ENCODE measurements around the gene INPPL1. TPM values are rescaled to one million over a fixed set of nuclear protein-coding genes. Genes with fewer than 3 reads are reported as not detected.
"Not testable (repeated sequence)": the region's sequence is repeated elsewhere in the genome, so short reads cannot be mapped to it uniquely, and the experiment has no call there.

INPPL1 gene
- 105 and 121 TPM in 2 replicates for total RNA-seq (2014; rRNA removed; shearing (Covaris generic))
- polyA plus RNA-seq (2015; cell fraction: cytosol; rRNA removed): 213 and 240 TPM in 2 replicates
- polyA plus RNA-seq (2015; cell fraction: nucleus; rRNA removed): 1,276 and 1,396 TPM in 2 replicates

- peak; percentile 72 for DNase-seq (ENCODE audit: low read depth, low spot score)
- in situ Hi-C loops (cut with HindIII; ENCODE audit: low pct_unique_long_range_greater_than_20kb, low sequenced_read_pairs): no loop called here
Observed at GRCh38 chr11:72224564-72225410, at the start of gene INPPL1. Gene INPPL1 (plus strand): TSS chr11:72224767. CDS start chr11:72224985, 218 bp downstream.

GRCh38 chr11:72177656-72178055 is 46.9 kb upstream of the INPPL1 start:
- in situ Hi-C loops (cut with HindIII; ENCODE audit: low pct_unique_long_range_greater_than_20kb, low sequenced_read_pairs): no loop called here
- DNase-seq (ENCODE audit: low read depth, low spot score): no peak

GRCh38 chr11:72179049-72179803 is 45.3 kb upstream of the INPPL1 start:
- in situ Hi-C loops (cut with HindIII; ENCODE audit: low pct_unique_long_range_greater_than_20kb, low sequenced_read_pairs): no loop called here
- DNase-seq (ENCODE audit: low read depth, low spot score): no peak

GRCh38 chr11:72179804-72180396 is 44.7 kb upstream of the INPPL1 start:
- no peak for DNase-seq (ENCODE audit: low read depth, low spot score)
- in situ Hi-C loops (cut with HindIII; ENCODE audit: low pct_unique_long_range_greater_than_20kb, low sequenced_read_pairs): no loop called here

GRCh38 chr11:72180892-72181552 is 43.5 kb upstream of the INPPL1 start:
- in situ Hi-C loops (cut with HindIII; ENCODE audit: low pct_unique_long_range_greater_than_20kb, low sequenced_read_pairs); DNase-seq (ENCODE audit: low read depth, low spot score): not testable (repeated sequence)

GRCh38 chr11:72181553-72181958 is 43.0 kb upstream of the INPPL1 start:
- in situ Hi-C loops (cut with HindIII; ENCODE audit: low pct_unique_long_range_greater_than_20kb, low sequenced_read_pairs): not testable (repeated sequence)
- peak; percentile 61 for DNase-seq (ENCODE audit: low read depth, low spot score)

- DNase-seq (ENCODE audit: low read depth, low spot score): no peak
- in situ Hi-C loops (cut with HindIII; ENCODE audit: low pct_unique_long_range_greater_than_20kb, low sequenced_read_pairs): no loop called here
Observed at GRCh38 chr11:72188267-72188666, 36.3 kb upstream of the INPPL1 start.

GRCh38 chr11:72189455-72190250 is 34.9 kb upstream of the INPPL1 start:
- no peak for DNase-seq (ENCODE audit: low read depth, low spot score)
- in situ Hi-C loops (cut with HindIII; ENCODE audit: low pct_unique_long_range_greater_than_20kb, low sequenced_read_pairs): no loop called here

- DNase-seq (ENCODE audit: low read depth, low spot score): no peak
- in situ Hi-C loops (cut with HindIII; ENCODE audit: low pct_unique_long_range_greater_than_20kb, low sequenced_read_pairs): no loop called here
Observed at GRCh38 chr11:72190631-72191071, 33.9 kb upstream of the INPPL1 start.

- in situ Hi-C loops (cut with HindIII; ENCODE audit: low pct_unique_long_range_greater_than_20kb, low sequenced_read_pairs): no loop called here
- no peak for DNase-seq (ENCODE audit: low read depth, low spot score)
Observed at GRCh38 chr11:72191961-72192381, 32.6 kb upstream of the INPPL1 start, which contains the start of gene FOLR1. Gene FOLR1 (plus strand): TSS chr11:72192140. CDS start chr11:72192174, 34 bp downstream.

- DNase-seq (ENCODE audit: low read depth, low spot score): no peak
- in situ Hi-C loops (cut with HindIII; ENCODE audit: low pct_unique_long_range_greater_than_20kb, low sequenced_read_pairs): no loop called here
Observed at GRCh38 chr11:72195518-72196270, 28.9 kb upstream of the INPPL1 start.

GRCh38 chr11:72201445-72201844 is 23.1 kb upstream of the INPPL1 start:
- DNase-seq (ENCODE audit: low read depth, low spot score): not testable (repeated sequence)

GRCh38 chr11:72202571-72202970 is 22.0 kb upstream of the INPPL1 start:
- in situ Hi-C loops (cut with HindIII; ENCODE audit: low pct_unique_long_range_greater_than_20kb, low sequenced_read_pairs): no loop called here
- no peak for DNase-seq (ENCODE audit: low read depth, low spot score)

More at GRCh38 chr11:72201445-72201844, 23.1 kb upstream of the INPPL1 start:
- in situ Hi-C loops (cut with HindIII; ENCODE audit: low pct_unique_long_range_greater_than_20kb, low sequenced_read_pairs): not testable (repeated sequence)

- no peak for DNase-seq (ENCODE audit: low read depth, low spot score)
Observed at GRCh38 chr11:72203163-72203562, 21.4 kb upstream of the INPPL1 start.

GRCh38 chr11:72204886-72205285 is 19.7 kb upstream of the INPPL1 start:
- in situ Hi-C loops (cut with HindIII; ENCODE audit: low pct_unique_long_range_greater_than_20kb, low sequenced_read_pairs): no loop called here
- no peak for DNase-seq (ENCODE audit: low read depth, low spot score)

More at GRCh38 chr11:72203163-72203562, 21.4 kb upstream of the INPPL1 start:
- in situ Hi-C loops (cut with HindIII; ENCODE audit: low pct_unique_long_range_greater_than_20kb, low sequenced_read_pairs): no loop called here

GRCh38 chr11:72206794-72207193 is 17.8 kb upstream of the INPPL1 start:
- in situ Hi-C loops (cut with HindIII; ENCODE audit: low pct_unique_long_range_greater_than_20kb, low sequenced_read_pairs); DNase-seq (ENCODE audit: low read depth, low spot score): not testable (repeated sequence)

Measured in SK-MEL-5 (cell line).